K562 (cell line): ENCODE measurements around the gene USP22. TPM values are rescaled to one million over a fixed set of nuclear protein-coding genes. Genes with fewer than 3 reads are reported as not detected.

Experiments
- CEBPG ChIP-seq, 3 experiments: fragments of 200-800 bp in 1 of 3; sonication (Bioruptor generic) in 1 of 3; sonication (generic) in 1 of 3; formaldehyde crosslinking in 1 of 3; IDR thresholded peaks in 2 of 3; conservative IDR thresholded peaks in 1 of 3; 2 replicates each; pipeline versions ENCODE4 v1.6.1 to v1.8.0; 2016 to 2022; ENCODE audit warnings: missing compliant biosample characterization in 2 of 3, missing genetic modification characterization in 2 of 3, mild to moderate bottlenecking in 1 of 3, missing genetic modification reagents in 1 of 3
- COPS2 ChIP-seq: fragments of 450-650 bp; conservative IDR thresholded peaks from 2 replicates; pipeline ENCODE4 v1.6.1; 2016; ENCODE audit warnings: mild to moderate bottlenecking, moderate library complexity
- IRF9 ChIP-seq: fragments of 450-650 bp; IDR thresholded peaks from 2 replicates; pipeline ENCODE4 v1.6.1; 2016; ENCODE audit warnings: missing biosample characterization, missing genetic modification characterization
- KLF13 ChIP-seq: fragments of 450-650 bp; IDR thresholded peaks from 2 replicates; pipeline ENCODE4 v1.6.1; 2016; ENCODE audit warnings: missing genetic modification characterization, low read depth, mild to moderate bottlenecking, missing compliant biosample characterization, moderate library complexity, borderline replicate concordance
- MEF2D ChIP-seq: conservative IDR thresholded peaks from 2 replicates; pipeline ENCODE4 v1.6.1; 2016; ENCODE audit warnings: low read depth, missing genetic modification characterization, missing compliant biosample characterization
- RERE ChIP-seq: sonication (generic); formaldehyde crosslinking; IDR thresholded peaks from 2 replicates; pipeline ENCODE4 v1.8.0; 2023; ENCODE audit warnings: missing genetic modification reagents, mild to moderate bottlenecking, borderline replicate concordance
- TCF3 ChIP-seq: sonication (generic); formaldehyde crosslinking; IDR thresholded peaks from 2 replicates; pipeline ENCODE4 v1.4.0; 2020; ENCODE audit warnings: mild to moderate bottlenecking, missing genetic modification reagents
- ZBTB12 ChIP-seq: fragments of 250-450 bp; sonication (Bioruptor Pico); IDR thresholded peaks from 2 replicates; pipeline ENCODE4 v1.4.0; 2020
- ZFP36 ChIP-seq: fragments of 150-350 bp; IDR thresholded peaks from 2 replicates; pipeline ENCODE4 v1.6.1; 2018; ENCODE audit warnings: low read length, low read depth; ENCODE audit not compliant: partially characterized antibody
- ZNF23 ChIP-seq: fragments of 250-450 bp; sonication (Bioruptor Pico); IDR thresholded peaks from 2 replicates; pipeline ENCODE4 v1.4.0; 2020; ENCODE audit warnings: mild to moderate bottlenecking
- ZNF518B ChIP-seq: fragments of 250-450 bp; sonication (Bioruptor Pico); IDR thresholded peaks from 2 replicates; pipeline ENCODE4 v1.5.0; 2021; ENCODE audit warnings: mild to moderate bottlenecking, moderate library complexity
- ZNF551 ChIP-seq: fragments of 250-450 bp; sonication (Bioruptor Pico); IDR thresholded peaks from 2 replicates; pipeline ENCODE4 v1.5.0; 2021; ENCODE audit warnings: mild to moderate bottlenecking, moderate library complexity
- polyA plus RNA-seq, 8 experiments: library from polyadenylated mRNA; depleted of rRNA in 4 of 8; stranded (reverse) in 5 of 8; unstranded in 3 of 8; fragments of >200 nt; fragmentation: Nextera tagmentation in 2 of 8; fragmentation: Illumina TruSeq in 1 of 8; extraction: Ambion mirVana in 2 of 8; extraction: Trizol in 1 of 8; gene quantifications; 2 replicates each; pipeline versions ENCODE4 v1.2.1 to v1.2.3, GENCODE V29; 2011 to 2014; ENCODE audit warnings: inconsistent platforms in 1 of 8, missing spikeins in 1 of 8
- total RNA-seq, 7 experiments: library from RNA; depleted of rRNA in 6 of 7; stranded (reverse); fragments of >200 nt in 6 of 7; fragmentation: Illumina TruSeq in 2 of 7; extraction: Trizol in 2 of 7; gene quantifications; 2 replicates each; pipeline versions ENCODE4 v1.2.1 to v1.2.3, GENCODE V29; 2011 to 2021; ENCODE audit warnings: low replicate concordance in 1 of 7

Gene USP22
- total and polyA plus RNA-seq, 9 of the 15 experiments (the other 6 are each of a cell fraction or from before 2014, with no cell fraction given): 6.5 to 113 (median 58.9) TPM

GRCh38 chr17:21042458-21043295 lies at the start of gene USP22 (continued):
- TF ChIP-seq ZNF518B (CRISPR knock-in tag) (no peak), ZBTB12 (CRISPR knock-in tag) (no peak), ZNF23 (CRISPR knock-in tag) (no peak), TCF3 (CRISPR knock-in tag) (no peak), MEF2D (tag) (no peak), ZFP36 (no peak), ZNF551 (CRISPR knock-in tag) (no peak), CEBPG (CRISPR knock-in tag; IDR thresholded peaks at IDR 0.05) (peak; percentile 43; the same call in 1 of the 2 replicates), CEBPG (tag; conservative IDR thresholded peaks at IDR 0.05 in 1 of 2, IDR thresholded peaks at IDR 0.05 in 1 of 2) (peak; percentile 25 to 87; a peak in 2 of 4 replicates), KLF13 (tag) (no peak), COPS2 (no peak), IRF9 (tag) (no peak), RERE (CRISPR knock-in tag) (no peak)
